ENCODE measurements around the gene ADAMTS3.

- TF ChIP-seq POLR2A (IDR thresholded peaks at IDR 0.05; ENCODE audit: insufficient read depth in 1 of 2, low read depth in 2 of 2, low read length in 2 of 2) (no peak), CBX2 (IDR thresholded peaks at IDR 0.05; ENCODE audit: low read depth, low read length) (no peak), CBX2 (CRISPR knock-in tag; IDR thresholded peaks at IDR 0.05; ENCODE audit: low read depth) (no peak), NCOR1 (IDR thresholded peaks at IDR 0.05; ENCODE audit: borderline replicate concordance, low read length) (no peak), TCF12 (IDR thresholded peaks at IDR 0.05) (no peak), TCF12 (CRISPR knock-in tag; IDR thresholded peaks at IDR 0.05) (no peak), TBX2 (CRISPR knock-in tag; IDR thresholded peaks at IDR 0.05; ENCODE audit: borderline replicate concordance) (no peak), HCFC1 (IDR thresholded peaks at IDR 0.05; ENCODE audit: low read depth, low read length) (no peak), PCBP2 (optimal IDR thresholded peaks at IDR 0.05; ENCODE audit: low read depth, low read length, poor library complexity, severe bottlenecking) (no peak), RERE (CRISPR knock-in tag; IDR thresholded peaks at IDR 0.05; ENCODE audit: low read depth) (no peak)
Measured at GRCh38 chr4:72376901-72377300, 192.1 kb downstream of the ADAMTS3 start.

Data from HepG2 (cell line).